T-helper 1 cell (primary cell): Measurements from ENCODE around the gene C1QTNF5.

Experiments
- DNase-seq, 5 donors: peaks; one replicate each; pipeline ENCODE4 v3.0.0-alpha.2; 2012 to 2020

Gene C1QTNF5

DNA sequence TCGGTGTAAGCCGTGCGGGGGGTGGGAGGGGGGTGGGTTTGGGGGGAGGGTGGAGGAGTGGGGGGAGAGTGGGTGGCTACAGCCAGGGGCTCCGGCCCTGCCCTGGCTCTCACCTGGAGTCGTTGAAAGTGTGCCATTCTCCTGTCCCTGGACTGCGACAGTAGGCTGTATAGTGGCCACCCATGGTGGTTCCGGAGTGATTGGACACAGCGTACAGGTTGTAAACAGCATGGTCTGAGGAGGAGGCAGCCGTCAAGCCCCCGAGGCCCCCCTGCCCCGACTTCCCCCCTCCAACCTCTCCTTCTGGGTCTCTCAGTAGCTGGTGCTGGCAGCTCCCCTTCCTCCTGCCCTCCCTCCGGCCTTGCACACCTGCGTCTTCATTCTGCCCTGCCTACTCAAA, 16.4 kb upstream of the C1QTNF5 start:
- no peak for DNase-seq

DNA sequence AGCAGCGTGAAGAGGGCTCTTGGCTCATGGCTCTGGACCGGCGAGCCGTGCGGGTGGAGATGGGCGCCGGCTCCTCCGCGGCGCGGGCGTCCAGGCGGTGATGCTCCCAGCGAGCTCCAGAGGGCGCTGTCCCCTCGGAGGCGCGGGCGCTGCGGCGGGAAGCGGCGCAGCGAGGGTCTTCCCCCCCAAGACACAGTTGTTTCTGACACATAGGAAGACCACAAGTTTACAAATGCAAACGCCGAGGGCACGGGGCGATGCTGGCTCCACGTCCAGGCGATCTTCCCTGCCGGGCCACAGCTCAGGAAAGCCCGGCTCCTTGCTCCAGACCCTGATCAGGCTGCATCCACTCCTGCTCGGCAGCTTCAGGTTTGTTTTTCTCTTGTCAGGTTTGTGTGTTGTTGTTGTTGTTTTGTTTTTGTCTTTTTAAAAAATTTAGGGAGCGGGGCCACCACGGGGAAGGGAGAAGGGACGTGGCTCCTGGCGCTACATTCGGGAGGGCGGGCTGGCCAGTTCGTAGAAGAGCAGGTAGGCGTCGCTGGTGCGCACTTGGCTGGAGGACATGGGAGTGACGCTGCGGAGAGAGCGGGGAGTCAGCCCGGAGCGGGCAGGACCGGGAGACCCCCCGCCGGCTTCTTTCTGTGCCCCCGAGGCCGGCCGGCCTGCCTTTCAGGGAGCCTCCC, 15.8 kb upstream of the C1QTNF5 start:
- DNase-seq: peak; percentile 40 to 69 (median 64)

DNA sequence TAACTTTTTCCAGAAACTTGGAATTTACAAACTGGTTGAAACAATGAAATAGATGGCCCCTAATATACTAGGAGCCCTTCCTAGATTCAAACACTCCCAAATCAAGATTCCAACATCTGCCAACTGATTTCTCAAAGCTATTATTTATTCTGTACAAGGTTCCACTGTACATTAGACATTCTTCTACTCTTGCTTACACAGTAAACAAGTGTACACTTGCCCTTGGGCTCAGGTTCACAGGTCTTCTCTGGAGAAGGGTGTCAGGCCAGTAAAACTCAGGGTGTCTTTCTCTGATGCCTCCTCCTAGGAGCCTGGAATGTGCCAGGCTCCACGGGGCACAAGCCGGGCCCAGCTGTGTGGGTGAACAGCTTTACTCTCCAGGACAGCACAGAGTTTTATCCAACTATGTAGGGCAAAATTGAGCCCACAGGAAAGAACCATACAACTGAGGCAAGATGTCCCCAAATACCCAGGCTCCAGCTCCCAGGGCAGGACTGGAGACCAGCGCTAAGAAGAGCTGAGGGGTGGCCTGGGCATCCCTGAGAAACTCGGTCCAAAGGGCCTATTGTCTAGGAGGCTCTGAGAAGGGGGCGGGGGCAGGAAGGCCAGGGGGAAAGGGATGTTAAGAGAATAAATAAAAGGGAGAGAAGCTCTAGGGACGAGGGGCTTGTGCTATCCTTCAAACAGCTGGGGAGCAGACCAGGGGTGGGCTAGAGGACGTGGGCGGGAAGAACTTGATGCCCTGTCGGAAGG, 14.6 kb upstream of the C1QTNF5 start:
- DNase-seq: no peak

DNA sequence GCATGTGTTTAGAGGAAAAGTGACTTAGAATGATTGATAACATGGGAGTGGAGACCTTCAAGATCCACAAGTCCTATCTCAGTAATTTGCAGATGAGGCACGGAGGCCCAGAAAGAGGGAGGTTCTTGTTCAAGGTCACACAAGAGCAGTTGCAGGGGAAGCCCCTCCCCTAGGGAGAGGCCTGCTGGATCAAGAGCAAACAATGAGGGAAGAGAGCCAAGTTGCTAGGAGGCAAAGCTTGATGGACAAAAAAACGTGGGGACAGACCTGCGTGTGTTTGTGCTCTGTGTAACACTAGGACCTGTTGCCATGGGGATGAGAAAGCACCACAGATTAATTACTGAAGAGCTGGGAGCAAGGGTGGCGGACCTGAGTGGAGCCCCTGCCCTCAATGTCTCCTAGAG, 12.2 kb upstream of the C1QTNF5 start:
- no peak for DNase-seq

DNA sequence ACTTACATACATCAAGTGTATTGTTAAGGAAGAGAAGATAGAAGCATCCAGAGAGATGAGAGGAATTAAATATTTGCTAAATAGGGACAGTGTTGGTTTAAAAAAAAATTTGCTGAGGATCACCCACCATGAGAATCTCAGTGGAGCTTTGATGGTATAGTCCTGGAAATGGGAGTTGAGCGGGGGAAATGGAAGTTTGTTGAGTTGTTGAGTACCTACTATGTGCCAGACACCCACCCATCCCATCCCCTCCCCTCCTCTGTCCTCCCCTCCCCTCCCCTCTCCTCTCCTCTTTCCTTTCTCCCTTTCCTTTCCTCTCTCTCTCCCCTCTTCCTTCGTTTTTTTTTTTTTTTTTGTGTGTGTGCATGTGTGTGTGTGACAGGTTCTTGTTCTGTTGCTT, 10.5 kb upstream of the C1QTNF5 start:
- no peak for DNase-seq

DNA sequence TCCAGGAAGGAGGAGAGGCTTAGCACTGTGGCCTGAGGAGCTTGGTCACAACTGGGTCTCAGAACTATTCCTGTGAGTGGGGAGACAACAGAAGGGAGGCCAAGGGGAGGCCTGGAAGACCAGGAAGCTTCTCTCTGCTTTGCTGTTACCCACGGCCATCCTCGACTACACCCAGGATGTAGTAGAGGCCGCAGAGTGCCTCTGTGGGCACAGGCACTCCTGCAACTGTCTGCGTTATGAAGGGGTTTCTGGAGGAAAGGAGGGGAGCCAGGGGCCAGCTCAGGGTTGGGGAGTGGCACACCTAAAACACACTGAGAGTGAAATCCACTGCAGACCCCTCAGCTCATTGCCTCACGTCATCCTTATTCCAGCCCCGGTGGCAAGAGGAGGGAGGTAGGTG, 9.6 kb upstream of the C1QTNF5 start:
- no peak for DNase-seq

DNA sequence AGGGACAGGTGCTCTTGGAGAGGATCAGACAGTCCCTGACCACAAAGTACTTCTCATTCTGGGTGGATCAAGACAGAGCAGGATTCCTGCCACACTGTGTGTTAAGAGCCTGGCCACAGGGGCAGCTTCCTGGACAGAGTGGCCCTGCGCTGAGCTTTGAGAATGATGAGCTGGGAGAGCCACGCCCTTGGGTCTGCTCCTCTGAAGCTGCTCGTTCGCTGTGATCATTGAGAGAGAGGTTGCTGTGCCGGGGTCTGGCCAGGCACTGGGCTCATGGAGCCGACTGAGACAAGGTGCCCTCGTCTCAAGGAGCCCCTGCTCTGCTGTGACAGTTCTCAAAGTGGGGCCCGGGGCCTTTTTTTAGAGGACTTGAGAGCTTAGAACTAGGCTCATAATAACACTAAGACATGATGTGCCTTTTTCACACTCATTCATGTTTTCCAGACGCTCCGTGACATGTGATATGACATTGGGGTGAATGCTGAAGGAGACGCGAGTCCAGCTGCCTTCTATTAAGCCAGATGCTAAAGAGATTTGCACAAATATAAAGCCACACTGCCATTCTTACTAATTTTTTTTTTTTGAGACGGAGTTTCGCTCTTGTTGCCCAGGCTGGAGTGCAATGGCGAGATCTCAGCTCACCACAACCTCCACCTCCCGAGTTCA, 7.4 kb upstream of the C1QTNF5 start:
- no peak for DNase-seq

DNA sequence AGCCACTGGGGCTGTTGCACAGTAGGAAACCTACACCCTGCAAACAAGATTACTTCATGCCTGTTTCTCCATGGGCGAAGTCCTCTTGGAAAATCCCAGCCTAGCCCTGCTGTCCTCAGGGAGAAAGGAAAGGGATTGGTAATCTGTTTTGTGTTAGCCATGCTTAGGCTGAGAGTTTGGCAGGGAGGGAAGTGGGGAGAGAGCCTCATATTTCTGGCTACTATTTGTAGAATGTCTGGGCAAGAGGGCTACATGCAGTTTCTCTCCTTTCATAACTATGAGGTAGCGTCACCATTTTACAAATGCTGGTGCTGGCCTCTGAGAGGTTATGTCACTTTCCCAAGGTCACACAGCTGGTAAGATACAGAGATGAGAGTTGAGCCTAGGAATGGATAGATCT, 6.6 kb upstream of the C1QTNF5 start:
- DNase-seq: no peak

DNA sequence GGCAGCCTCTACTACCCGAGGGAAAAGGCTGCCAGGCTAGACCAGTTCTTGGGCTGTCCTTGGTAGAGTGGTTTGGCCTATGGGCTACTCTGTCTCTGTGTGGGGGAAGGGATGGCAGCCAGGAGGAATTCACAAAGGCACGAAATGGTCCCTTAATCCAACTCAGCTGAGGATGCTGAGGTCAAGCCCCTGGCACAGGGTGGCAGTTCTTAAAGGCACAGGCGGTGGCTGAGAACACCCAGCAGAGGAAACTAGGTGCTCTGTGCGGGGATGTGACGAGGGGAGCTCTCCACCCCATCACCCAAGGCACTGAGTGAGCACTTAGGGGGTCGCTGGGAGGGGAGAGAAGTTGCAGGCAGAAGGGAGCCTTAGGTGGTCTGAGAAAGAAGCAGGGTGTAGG, 5.9 kb upstream of the C1QTNF5 start, which contains the start of gene MFRP:
TSS of gene MFRP (minus strand) at position 101 of the 400 bp plus-strand sequence. CDS start 192 bp downstream, outside the sequence.
- no peak for DNase-seq

DNA sequence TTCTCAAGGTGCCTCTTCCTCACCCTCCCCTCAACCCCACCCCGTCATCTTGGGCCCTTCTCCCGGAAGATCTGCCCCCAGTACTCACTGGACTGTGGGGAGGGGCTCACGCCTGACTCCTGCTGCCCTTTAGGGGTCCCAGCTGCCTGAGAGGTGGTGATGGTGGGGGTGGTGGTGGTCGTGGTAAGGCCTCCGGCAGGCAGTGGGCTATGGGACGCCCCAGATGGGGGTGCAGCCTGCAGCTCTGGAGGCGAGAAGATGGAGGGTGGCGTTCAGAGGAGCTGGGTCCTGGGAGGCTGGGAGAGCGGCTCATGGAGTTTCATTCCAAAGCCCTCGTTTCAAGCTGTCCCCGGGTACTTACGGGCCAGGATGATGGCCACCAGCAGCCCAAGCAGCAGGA, 5.0 kb upstream of the C1QTNF5 start:
- no peak for DNase-seq

DNA sequence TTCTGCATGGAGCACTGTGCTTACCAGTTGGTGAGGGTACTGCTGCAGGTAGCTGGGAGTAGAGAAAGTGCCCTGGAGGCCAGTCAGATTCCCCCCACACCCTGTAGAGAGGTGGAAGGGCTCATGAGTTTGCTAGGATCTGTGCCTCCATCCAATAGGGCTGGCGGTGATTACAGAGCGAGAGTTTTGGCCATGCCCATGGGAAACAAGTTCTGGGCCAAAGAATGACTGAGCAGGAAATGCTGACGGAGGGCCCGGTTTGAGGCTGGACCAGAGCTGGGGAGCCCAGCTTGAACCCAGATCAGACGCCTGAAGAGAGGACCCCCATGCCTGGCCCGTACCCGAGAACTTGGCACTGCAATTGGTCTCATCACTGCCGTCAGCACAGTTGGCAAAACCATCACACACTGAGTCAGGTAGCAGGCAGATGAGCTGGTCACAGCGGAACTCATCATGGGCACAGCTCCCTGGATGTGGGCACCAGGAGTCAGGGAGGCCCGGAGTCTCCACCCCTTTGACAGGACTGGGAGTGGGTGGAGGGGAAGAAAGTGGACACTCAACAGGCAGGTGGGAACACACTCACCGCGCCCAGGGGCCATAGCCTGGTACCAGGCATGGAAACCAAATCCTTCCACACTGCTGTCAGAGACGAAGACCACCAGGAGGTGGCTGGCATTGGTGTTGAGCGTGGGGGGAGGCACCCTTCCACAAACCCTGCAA, 3.8 kb upstream of the C1QTNF5 start:
- no peak for DNase-seq

DNA sequence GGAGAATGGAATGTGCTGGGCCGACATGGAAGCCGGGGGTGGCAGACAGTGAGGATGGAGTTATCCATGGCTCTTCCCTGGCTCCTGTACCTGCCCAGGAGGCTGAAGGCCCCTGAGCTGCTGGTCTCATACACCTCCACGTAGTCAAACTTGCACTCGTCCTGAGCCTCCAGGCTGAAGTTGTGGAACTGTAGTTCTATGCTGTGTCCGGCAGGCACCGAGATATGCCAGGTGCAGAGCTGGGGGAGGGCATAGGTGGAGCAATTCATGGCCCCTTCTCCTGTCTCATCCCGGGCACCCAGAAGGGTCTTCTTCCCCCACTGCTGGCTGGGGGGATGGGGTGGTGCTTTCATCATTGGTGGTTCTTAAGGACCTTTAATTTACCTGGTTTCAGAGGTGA, 3.0 kb upstream of the C1QTNF5 start:
- DNase-seq: no peak

DNA sequence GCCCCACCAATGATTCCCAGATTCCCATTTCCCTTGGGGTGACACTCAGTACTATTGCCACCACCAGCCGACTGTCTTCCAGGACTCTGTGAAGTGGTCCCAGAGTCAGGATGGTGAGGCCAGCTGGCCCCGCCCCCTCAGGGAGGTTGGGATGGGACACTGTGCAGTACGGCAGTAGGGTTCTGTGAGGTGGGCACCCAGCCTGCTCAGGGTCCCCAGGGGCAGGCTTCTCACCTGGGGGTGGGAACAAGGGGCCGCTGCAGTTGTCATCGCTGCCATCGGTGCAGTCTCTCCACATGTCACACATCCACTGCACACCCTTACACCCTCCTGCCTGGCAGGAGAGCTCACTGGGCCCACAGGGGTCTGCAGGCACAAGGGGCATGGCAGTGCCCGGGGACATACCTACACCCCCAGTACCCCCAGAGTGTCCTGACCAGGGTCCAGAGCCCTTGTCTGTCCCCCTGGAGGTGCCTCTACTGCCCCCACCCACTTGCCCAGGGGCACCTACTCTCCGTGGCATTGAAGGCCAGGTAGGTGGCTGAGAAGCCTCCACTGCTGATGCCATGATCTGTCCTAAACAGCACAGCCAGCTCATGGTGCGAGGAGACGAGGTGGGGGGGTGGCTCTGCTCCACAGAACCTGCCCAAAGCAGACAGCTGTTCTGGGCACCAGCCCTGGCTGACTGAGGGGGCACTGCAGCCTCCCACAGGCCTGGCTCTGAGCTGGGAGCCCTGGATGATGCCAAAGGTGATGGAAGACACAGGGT, 1.9 kb upstream of the C1QTNF5 start:
- no peak for DNase-seq

DNA sequence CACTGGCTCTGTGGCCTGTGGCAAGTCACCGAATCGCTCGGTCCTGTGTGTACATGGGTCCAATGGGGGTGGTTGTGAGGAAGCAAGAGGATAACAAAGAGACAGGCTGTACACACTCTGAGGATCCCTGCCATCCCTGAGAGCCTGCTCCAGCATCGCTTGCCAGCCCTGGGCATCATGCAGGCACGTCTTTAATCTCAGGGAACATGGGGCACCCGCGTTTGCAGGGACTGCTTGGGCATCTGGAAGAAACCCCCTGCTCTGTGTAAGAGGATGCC, 1.3 kb upstream of the C1QTNF5 start:
- no peak for DNase-seq

DNA sequence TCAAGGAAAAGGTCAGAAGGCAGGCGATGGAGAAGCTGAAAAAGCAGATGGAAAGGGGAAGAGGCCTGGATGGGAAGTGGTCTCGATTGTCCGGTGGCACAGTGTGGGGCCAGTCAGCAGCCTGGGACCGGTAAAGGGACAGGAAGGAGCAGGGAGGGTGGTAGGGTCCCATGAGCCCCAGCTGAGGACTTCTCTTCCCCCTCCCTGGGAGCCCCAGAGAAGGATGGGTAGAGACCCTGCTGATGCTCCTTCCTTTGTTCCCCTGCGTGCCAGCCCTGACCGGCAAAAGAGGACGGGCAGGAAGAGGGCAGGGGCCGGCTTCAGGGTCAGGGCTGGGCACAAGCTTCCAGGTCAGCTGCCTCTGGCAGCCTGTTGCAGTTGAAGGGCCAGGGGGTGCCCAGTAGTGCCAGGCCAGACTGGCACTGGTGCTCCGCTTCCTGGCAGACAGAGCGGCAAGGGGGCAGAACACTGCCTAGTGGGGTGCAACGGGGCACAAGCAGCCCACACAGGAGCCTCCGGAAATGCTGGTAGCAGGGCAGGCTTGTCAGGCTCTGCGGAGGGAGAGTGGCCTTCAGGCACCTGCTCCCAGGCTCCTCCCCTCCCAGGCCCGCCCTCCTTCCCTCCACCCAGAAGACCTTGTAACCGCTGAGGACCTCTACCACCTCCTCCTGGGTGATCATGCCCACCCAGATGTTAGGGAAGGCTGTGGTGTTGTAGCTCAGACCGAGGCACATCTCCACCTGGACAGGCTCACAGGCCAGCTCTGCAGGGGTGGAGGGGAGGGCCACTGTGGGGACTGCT, 739 bp upstream of the C1QTNF5 start:
- DNase-seq: no peak

DNA sequence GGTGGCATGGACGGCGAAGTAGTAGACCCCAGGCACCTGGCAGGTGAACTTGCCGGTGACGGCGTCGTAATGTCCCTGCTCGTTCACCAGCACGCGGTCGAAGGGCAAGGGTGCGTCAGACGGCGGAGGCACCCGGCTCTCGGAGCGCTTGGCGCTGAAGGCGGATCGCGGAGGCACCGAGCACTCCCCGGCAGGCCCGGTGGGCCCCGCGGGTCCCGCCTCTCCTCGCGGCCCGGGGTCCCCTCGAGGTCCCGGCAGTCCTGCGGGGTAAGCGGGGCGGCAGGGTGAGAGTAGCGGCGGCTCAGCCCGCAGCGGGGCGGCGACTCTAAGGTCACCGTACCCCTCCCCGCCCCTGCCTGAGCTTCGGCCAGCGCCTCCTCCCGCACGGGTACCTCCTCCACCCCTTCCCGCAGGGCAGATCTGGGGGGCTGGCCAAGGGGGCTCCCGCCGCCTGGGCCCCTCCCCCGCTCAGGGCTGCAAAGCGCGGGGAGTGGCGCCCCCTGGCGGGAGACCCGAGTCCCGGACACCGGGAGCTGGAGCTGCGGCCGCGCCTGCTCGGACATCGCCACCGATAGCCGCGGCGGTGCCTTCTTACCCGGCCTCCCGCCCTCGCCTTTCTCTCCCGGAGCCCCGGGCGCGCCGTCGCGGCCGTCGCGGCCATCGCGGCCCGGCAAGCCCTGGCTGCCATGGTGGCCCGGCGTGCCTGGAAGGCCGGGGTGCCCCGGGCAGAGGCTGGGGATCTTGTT, 921 bp downstream of the C1QTNF5 start:
- no peak for DNase-seq

DNA sequence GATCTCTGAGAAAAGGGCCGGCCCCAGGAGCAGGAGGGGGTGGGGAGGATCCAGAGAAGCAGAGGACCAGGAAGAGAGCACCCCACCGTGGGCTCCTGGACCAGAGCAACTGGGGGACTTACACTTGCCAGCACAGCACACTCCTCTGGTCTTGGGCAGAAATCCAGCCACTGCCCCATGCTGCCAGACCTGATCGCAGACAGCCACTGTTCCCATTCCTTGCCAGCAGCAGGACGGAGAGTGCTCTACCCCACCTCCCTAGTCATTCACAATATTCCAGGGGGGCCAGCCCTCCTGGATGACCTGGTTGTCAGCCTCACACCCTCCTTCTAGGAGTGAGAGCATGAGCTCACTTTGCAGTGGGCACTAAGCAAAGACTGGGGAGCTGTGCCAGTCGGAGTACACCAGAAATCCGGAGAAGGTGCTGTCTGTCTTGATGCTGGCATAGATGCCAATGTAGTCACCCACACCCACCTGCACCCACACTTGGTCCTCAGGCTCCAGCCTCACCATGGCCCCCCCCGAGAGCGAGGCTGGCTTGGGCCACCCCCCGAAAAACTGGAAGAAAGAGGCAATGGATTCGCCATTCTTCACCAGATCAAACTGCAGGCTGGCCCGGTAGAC, 1.6 kb downstream of the C1QTNF5 start:
- DNase-seq: no peak

DNA sequence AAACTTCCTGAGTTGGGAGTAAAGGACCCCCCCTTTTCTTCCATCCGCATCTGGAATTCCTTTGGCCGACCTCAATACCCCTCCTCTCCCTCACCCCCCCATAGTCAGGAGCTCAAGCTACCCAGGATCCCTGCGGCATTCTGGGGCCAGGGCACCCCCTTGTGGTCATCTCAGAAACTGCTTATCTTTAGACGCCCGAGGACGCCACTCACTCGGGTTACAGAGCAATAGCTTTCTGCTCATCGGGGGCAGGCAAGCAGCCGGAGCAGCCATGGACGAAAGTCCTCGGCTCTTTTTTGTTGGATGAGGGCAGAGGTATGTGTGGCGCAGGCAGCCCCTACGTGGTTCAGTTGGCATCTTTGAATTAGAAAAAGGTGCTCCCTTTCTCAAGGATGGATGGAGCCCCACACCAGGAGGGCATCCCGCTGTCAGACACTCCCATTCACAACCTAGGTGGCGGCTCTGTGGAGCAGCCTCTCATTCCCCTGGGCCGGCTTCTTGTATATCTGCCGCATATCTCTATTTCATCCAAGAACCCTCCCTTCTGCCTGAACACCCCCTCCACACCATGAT, 2.3 kb downstream of the C1QTNF5 start:
- peak in 4 of 5 donors; percentile 46 to 64 (median 60) for DNase-seq

DNA sequence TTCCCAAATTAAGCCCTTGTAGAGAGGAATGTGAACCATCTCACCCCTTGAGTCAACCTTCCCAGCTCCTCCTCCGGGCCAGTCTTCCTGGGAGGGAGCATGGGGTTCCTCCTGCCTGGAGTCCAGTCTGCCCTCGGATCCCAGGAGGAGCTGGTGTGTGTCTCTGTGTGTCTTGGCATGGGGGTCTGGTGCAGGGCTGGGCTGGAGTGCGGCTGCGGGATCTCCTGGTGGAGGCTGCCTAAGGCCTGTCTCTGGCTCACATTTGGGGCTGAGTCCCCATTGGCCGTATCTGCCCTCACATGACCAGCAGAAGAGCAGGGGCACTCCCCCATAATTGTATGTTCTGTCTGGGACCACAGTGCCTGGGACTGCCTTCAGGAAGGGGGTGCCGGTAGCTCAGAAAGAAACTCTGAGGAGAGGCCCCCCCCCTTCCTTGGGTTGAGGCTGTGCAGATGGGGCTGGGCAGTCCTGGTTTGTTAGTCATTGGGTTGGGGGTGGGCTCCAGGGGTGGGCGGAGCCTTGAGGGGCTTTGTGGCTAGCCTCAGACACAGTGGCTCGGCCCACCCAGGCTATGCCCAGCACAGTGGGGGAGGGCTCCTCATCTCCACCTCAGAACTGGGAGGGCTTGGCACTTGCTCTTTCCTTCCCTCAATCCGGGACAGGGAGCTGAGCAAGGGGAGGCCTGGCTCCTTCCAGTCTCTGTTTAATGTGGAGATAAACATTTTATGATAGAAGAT, 2.9 kb downstream of the C1QTNF5 start:
- DNase-seq: no peak
